ENCODE data around the gene ATXN7.

ATXN7 gene

GRCh38 chr3:63968612-63969350 is 105.1 kb downstream of the ATXN7 start:
- Histone ChIP-seq H3K18ac (ENCODE audit: low read length) (no peak overlapping the region), H3K4me1 (ENCODE audit: control insufficient read depth, low read depth, low read length) (peaks cover 41% of the 10 kb centered on the region), H3K23ac (ENCODE audit: low read length) (no peak overlapping the region), H3K4me2 (ENCODE audit: low read length) (no peak overlapping the region), H3K27me3 (ENCODE audit: insufficient read depth, low read length, poor library complexity) (no peaks in the 10 kb centered on the region), H3K4ac (ENCODE audit: low read depth, low read length) (no peak overlapping the region), H4K5ac (ENCODE audit: low read length) (no peak overlapping the region), H3K79me2 (ENCODE audit: control insufficient read depth, insufficient read depth, low read length) (peaks cover 9% of the 10 kb centered on the region), H4K8ac (ENCODE audit: low read depth, low read length) (no peak overlapping the region), H2BK120ac (ENCODE audit: low read depth, low read length) (no peak overlapping the region), H3K56ac (ENCODE audit: low read length) (no peak overlapping the region), H3K4me3 (ENCODE audit: low read length) (no peak overlapping the region), H2AK5ac (ENCODE audit: low read length) (no peak overlapping the region), H3K36me3 (ENCODE audit: control insufficient read depth, insufficient read depth, low read length) (no peaks in the 10 kb centered on the region), H2BK15ac (replicated peaks; ENCODE audit: low read depth) (no peak overlapping the region), H3K79me1 (ENCODE audit: low read length) (peaks cover 13% of the 10 kb centered on the region), H2BK5ac (ENCODE audit: low read length) (no peak overlapping the region), H3K27ac (ENCODE audit: low read depth, low read length) (no peak overlapping the region), H3K9ac (ENCODE audit: low read length) (no peak overlapping the region)
- no CpG with 5 or more reads among the region's 3 CpGs for WGBS (ENCODE audit: extremely low coverage, insufficient coverage, low lambda C conversion rate)
- no peak for DNase-seq

GRCh38 chr3:63969876-63970275 is 106.2 kb downstream of the ATXN7 start:
- Histone ChIP-seq H3K27me3 (ENCODE audit: insufficient read depth, low read length, poor library complexity) (no peaks in the 10 kb centered on the region), H3K79me2 (ENCODE audit: control insufficient read depth, insufficient read depth, low read length) (peaks cover 12% of the 10 kb centered on the region), H2BK5ac (ENCODE audit: low read length) (no peak overlapping the region), H3K79me1 (ENCODE audit: low read length) (peaks cover 18% of the 10 kb centered on the region), H3K4me3 (ENCODE audit: low read length) (no peak overlapping the region), H3K23ac (ENCODE audit: low read length) (no peak overlapping the region), H3K56ac (ENCODE audit: low read length) (no peak overlapping the region), H3K9ac (ENCODE audit: low read length) (no peak overlapping the region), H2BK15ac (replicated peaks; ENCODE audit: low read depth) (no peak overlapping the region), H4K8ac (ENCODE audit: low read depth, low read length) (no peak overlapping the region), H4K5ac (ENCODE audit: low read length) (no peak overlapping the region), H3K18ac (ENCODE audit: low read length) (no peak overlapping the region), H2BK120ac (ENCODE audit: low read depth, low read length) (no peak overlapping the region), H2AK5ac (ENCODE audit: low read length) (no peak overlapping the region), H3K36me3 (ENCODE audit: control insufficient read depth, insufficient read depth, low read length) (no peaks in the 10 kb centered on the region), H3K27ac (ENCODE audit: low read depth, low read length) (no peak overlapping the region), H3K4me1 (ENCODE audit: control insufficient read depth, low read depth, low read length) (peaks cover 35% of the 10 kb centered on the region), H3K4ac (ENCODE audit: low read depth, low read length) (no peak overlapping the region), H3K4me2 (ENCODE audit: low read length) (no peak overlapping the region)
- DNase-seq: no peak
- no CpG with 5 or more reads among the region's 2 CpGs for WGBS (ENCODE audit: extremely low coverage, insufficient coverage, low lambda C conversion rate)

GRCh38 chr3:63970631-63971475 is 107.2 kb downstream of the ATXN7 start:
- peak; percentile 80 for DNase-seq
- Histone ChIP-seq H3K4me2 (ENCODE audit: low read length) (no peak overlapping the region), H3K27ac (ENCODE audit: low read depth, low read length) (peak overlapping the region; percentile 29), H2BK15ac (replicated peaks; ENCODE audit: low read depth) (no peak overlapping the region), H3K79me2 (ENCODE audit: control insufficient read depth, insufficient read depth, low read length) (peaks cover 14% of the 10 kb centered on the region), H4K8ac (ENCODE audit: low read depth, low read length) (no peak overlapping the region), H3K79me1 (ENCODE audit: low read length) (peaks cover 21% of the 10 kb centered on the region), H3K23ac (ENCODE audit: low read length) (no peak overlapping the region), H3K36me3 (ENCODE audit: control insufficient read depth, insufficient read depth, low read length) (no peaks in the 10 kb centered on the region), H3K4me1 (ENCODE audit: control insufficient read depth, low read depth, low read length) (peaks cover 34% of the 10 kb centered on the region), H3K56ac (ENCODE audit: low read length) (no peak overlapping the region), H2BK120ac (ENCODE audit: low read depth, low read length) (no peak overlapping the region), H3K4ac (ENCODE audit: low read depth, low read length) (no peak overlapping the region), H2BK5ac (ENCODE audit: low read length) (no peak overlapping the region), H3K9ac (ENCODE audit: low read length) (no peak overlapping the region), H3K4me3 (ENCODE audit: low read length) (no peak overlapping the region), H4K5ac (ENCODE audit: low read length) (no peak overlapping the region), H3K27me3 (ENCODE audit: insufficient read depth, low read length, poor library complexity) (no peaks in the 10 kb centered on the region), H2AK5ac (ENCODE audit: low read length) (no peak overlapping the region), H3K18ac (ENCODE audit: low read length) (peak overlapping the region; percentile 76)
- WGBS (ENCODE audit: extremely low coverage, insufficient coverage, low lambda C conversion rate): no CpG with 5 or more reads among the region's 11 CpGs

GRCh38 chr3:63972196-63972595 is 108.5 kb downstream of the ATXN7 start:
- Histone ChIP-seq H3K4me2 (ENCODE audit: low read length) (no peak overlapping the region), H3K23ac (ENCODE audit: low read length) (no peak overlapping the region), H3K4me1 (ENCODE audit: control insufficient read depth, low read depth, low read length) (peaks cover 31% of the 10 kb centered on the region), H3K18ac (ENCODE audit: low read length) (no peak overlapping the region), H3K56ac (ENCODE audit: low read length) (no peak overlapping the region), H3K4me3 (ENCODE audit: low read length) (no peak overlapping the region), H2BK15ac (replicated peaks; ENCODE audit: low read depth) (no peak overlapping the region), H3K79me1 (ENCODE audit: low read length) (peaks cover 25% of the 10 kb centered on the region), H2BK5ac (ENCODE audit: low read length) (no peak overlapping the region), H3K4ac (ENCODE audit: low read depth, low read length) (no peak overlapping the region), H3K36me3 (ENCODE audit: control insufficient read depth, insufficient read depth, low read length) (no peaks in the 10 kb centered on the region), H4K5ac (ENCODE audit: low read length) (no peak overlapping the region), H3K9ac (ENCODE audit: low read length) (no peak overlapping the region), H2BK120ac (ENCODE audit: low read depth, low read length) (no peak overlapping the region), H2AK5ac (ENCODE audit: low read length) (no peak overlapping the region), H4K8ac (ENCODE audit: low read depth, low read length) (no peak overlapping the region), H3K27me3 (ENCODE audit: insufficient read depth, low read length, poor library complexity) (no peaks in the 10 kb centered on the region), H3K27ac (ENCODE audit: low read depth, low read length) (no peak overlapping the region), H3K79me2 (ENCODE audit: control insufficient read depth, insufficient read depth, low read length) (peaks cover 16% of the 10 kb centered on the region)
- DNase-seq: no peak
- WGBS (ENCODE audit: extremely low coverage, insufficient coverage, low lambda C conversion rate): no CpG with 5 or more reads among the region's 2 CpGs

GRCh38 chr3:63972987-63973386 is 109.3 kb downstream of the ATXN7 start:
- H3K79me2 ChIP-seq (ENCODE audit: control insufficient read depth, insufficient read depth, low read length): peaks cover 13% of the 10 kb centered on the region
- peaks cover 26% of the 10 kb centered on the region for H3K4me1 ChIP-seq (ENCODE audit: control insufficient read depth, low read depth, low read length)
- no peak overlapping the region for H3K4me3 ChIP-seq (ENCODE audit: low read length)
- no peak overlapping the region for H3K56ac ChIP-seq (ENCODE audit: low read length)
- H4K8ac ChIP-seq (ENCODE audit: low read depth, low read length): no peak overlapping the region
- no peak overlapping the region for H2BK15ac ChIP-seq (replicated peaks; ENCODE audit: low read depth)
- H2BK5ac ChIP-seq (ENCODE audit: low read length): no peak overlapping the region
- no peak overlapping the region for H3K18ac ChIP-seq (ENCODE audit: low read length)
- H3K4ac ChIP-seq (ENCODE audit: low read depth, low read length): no peak overlapping the region
- H3K4me2 ChIP-seq (ENCODE audit: low read length): no peak overlapping the region
- DNase-seq: no peak
- no peak overlapping the region for H2BK120ac ChIP-seq (ENCODE audit: low read depth, low read length)
- no peak overlapping the region for H3K27ac ChIP-seq (ENCODE audit: low read depth, low read length)
- no peak overlapping the region for H3K9ac ChIP-seq (ENCODE audit: low read length)
- H3K23ac ChIP-seq (ENCODE audit: low read length): no peak overlapping the region
- WGBS (ENCODE audit: extremely low coverage, insufficient coverage, low lambda C conversion rate): no CpG with 5 or more reads among the region's 4 CpGs
- H3K36me3 ChIP-seq (ENCODE audit: control insufficient read depth, insufficient read depth, low read length): no peaks in the 10 kb centered on the region
- peaks cover 23% of the 10 kb centered on the region for H3K79me1 ChIP-seq (ENCODE audit: low read length)
- no peak overlapping the region for H4K5ac ChIP-seq (ENCODE audit: low read length)
- no peaks in the 10 kb centered on the region for H3K27me3 ChIP-seq (ENCODE audit: insufficient read depth, low read length, poor library complexity)
- no peak overlapping the region for H2AK5ac ChIP-seq (ENCODE audit: low read length)

Measured in mesendoderm (in vitro differentiated cells).